Kidney epithelial cell (primary cell): ENCODE results near the gene RPL39L. TPM values are rescaled to one million over a fixed set of nuclear protein-coding genes. Genes with fewer than 3 reads are reported as not detected.
"Not testable (repeated sequence)": the region's sequence is repeated elsewhere in the genome, so short reads cannot be mapped to it uniquely, and the experiment has no call there.

Experiments used
- DNase-seq: peaks from one replicate; pipeline ENCODE4 v3.0.0-alpha.2; 2010; ENCODE audit warnings: low read depth
- H3K27me3 ChIP-seq: 2 replicates; pipeline ENCODE4 v1.6.0; 2011; ENCODE audit warnings: low read length; ENCODE audit not compliant: control insufficient read depth, insufficient read depth
- H3K36me3 ChIP-seq: 2 replicates; pipeline ENCODE4 v1.5.1; 2011; ENCODE audit warnings: low read length; ENCODE audit not compliant: control insufficient read depth, insufficient read depth
- H3K4me3 ChIP-seq: 2 replicates; pipeline ENCODE4 v1.5.1; 2011; ENCODE audit warnings: low read depth, mild to moderate bottlenecking, control low read depth, low read length
- CTCF ChIP-seq: IDR thresholded peaks from 2 replicates; pipeline ENCODE4 v1.5.1; 2011; ENCODE audit warnings: mild to moderate bottlenecking, moderate library complexity, low read length, control low read depth, inconsistent platforms; ENCODE audit not compliant: insufficient read depth, poor library complexity, severe bottlenecking
- total RNA-seq: library from RNA; depleted of rRNA; stranded (reverse); fragments of >200 nt; gene quantifications from 2 replicates; pipeline ENCODE4 v1.2.3, GENCODE V29; 2015

RPL39L gene
- total RNA-seq, 1 donor from 2014 or later, result 26.5 TPM

- H3K4me3 ChIP-seq, result no peak overlapping the region
- TF ChIP-seq CTCF, result no peak
- no peaks in the 10 kb centered on the region for H3K27me3 ChIP-seq
- no peak for DNase-seq
- H3K36me3 ChIP-seq, result no peaks in the 10 kb centered on the region
Measured at GRCh38 chr3:187150186-187150585, 10.9 kb upstream of the RPL39L start.

- H3K4me3 ChIP-seq, result no peak overlapping the region
- no peak for TF ChIP-seq CTCF
- no peaks in the 10 kb centered on the region for H3K27me3 ChIP-seq
- no peak for DNase-seq
- H3K36me3 ChIP-seq, result no peaks in the 10 kb centered on the region
Measured at GRCh38 chr3:187146389-187146788, 7.1 kb upstream of the RPL39L start.

- no peak for TF ChIP-seq CTCF
- no peak for DNase-seq
- H3K4me3 ChIP-seq, result no peak overlapping the region
- H3K27me3 ChIP-seq, result no peaks in the 10 kb centered on the region
- H3K36me3 ChIP-seq, result no peaks in the 10 kb centered on the region
Measured at GRCh38 chr3:187145149-187145895, 6.0 kb upstream of the RPL39L start.

- H3K36me3 ChIP-seq, result no peaks in the 10 kb centered on the region
- no peaks in the 10 kb centered on the region for H3K27me3 ChIP-seq
- no peak for DNase-seq
- no peak for TF ChIP-seq CTCF
- H3K4me3 ChIP-seq, result peak overlapping the region; percentile 58
Measured at GRCh38 chr3:187139895-187140253, 578 bp upstream of the RPL39L start.

- peak; percentile 28 for DNase-seq
- no peak for TF ChIP-seq CTCF
- H3K4me3 ChIP-seq, result no peak overlapping the region
- H3K36me3 ChIP-seq, result no peaks in the 10 kb centered on the region
- H3K27me3 ChIP-seq, result no peaks in the 10 kb centered on the region
Measured at GRCh38 chr3:187136936-187137335, 2.4 kb downstream of the RPL39L start.

- no peaks in the 10 kb centered on the region for H3K27me3 ChIP-seq
- no peak overlapping the region for H3K4me3 ChIP-seq
- no peak for TF ChIP-seq CTCF
- H3K36me3 ChIP-seq, result no peaks in the 10 kb centered on the region
- DNase-seq, result no peak
Measured at GRCh38 chr3:187136337-187136736, 3.0 kb downstream of the RPL39L start.

GRCh38 chr3:187135172-187135690 is 4.1 kb downstream of the RPL39L start:
- not testable (repeated sequence) for H3K27me3 ChIP-seq, H3K36me3 ChIP-seq, H3K4me3 ChIP-seq, DNase-seq

- not testable (repeated sequence) for H3K36me3 ChIP-seq, H3K27me3 ChIP-seq, DNase-seq, H3K4me3 ChIP-seq
Measured at GRCh38 chr3:187133181-187133580, 6.1 kb downstream of the RPL39L start.
